GM12872 (cell line): Measurements from ENCODE around the gene ZNF320.

Experiments used
- CTCF ChIP-seq: IDR thresholded peaks from 3 replicates; pipeline ENCODE4 v1.5.1; 2011; ENCODE audit warnings: low read depth, mild to moderate bottlenecking, low read length, moderate library complexity; ENCODE audit not compliant: insufficient read depth

The ZNF320 gene

GRCh38 chr19:52917531-52917930 is 20.1 kb upstream of the ZNF320 start:
- TF ChIP-seq CTCF = no peak

DNA sequence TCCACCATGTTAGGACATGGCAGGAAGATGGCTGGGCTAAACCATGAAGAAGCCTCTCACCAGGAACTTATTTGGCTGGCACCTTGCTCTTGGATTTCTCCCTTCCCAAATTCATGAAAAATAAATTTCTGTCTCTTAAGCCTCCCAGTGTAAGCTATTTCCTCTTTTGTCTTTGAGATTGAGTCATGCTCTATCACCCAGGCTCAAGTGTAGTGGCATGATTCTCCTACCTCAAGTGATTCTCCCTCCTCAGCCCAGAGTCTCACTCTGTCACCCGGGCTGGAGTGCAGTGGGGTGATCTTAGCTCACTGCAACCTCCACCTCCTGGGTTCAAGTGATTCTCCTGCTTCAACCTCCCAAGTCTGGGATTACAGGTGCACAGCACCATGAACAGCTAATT is 13.2 kb upstream of the ZNF320 start:
- no peak for TF ChIP-seq CTCF

- TF ChIP-seq CTCF = no peak
Observed at GRCh38 chr19:52901842-52902241, 4.4 kb upstream of the ZNF320 start.

- TF ChIP-seq CTCF = no peak
Observed at GRCh38 chr19:52898101-52898500, 666 bp upstream of the ZNF320 start.

GRCh38 chr19:52896431-52897137 is 851 bp downstream of the ZNF320 start:
- TF ChIP-seq CTCF = no peak

GRCh38 chr19:52891336-52891735 is 6.1 kb downstream of the ZNF320 start:
- TF ChIP-seq CTCF = no peak

GRCh38 chr19:52889931-52890330 is 7.5 kb downstream of the ZNF320 start:
- no peak for TF ChIP-seq CTCF
